RKO (cell line): Measurements from ENCODE around the gene CTAG1B.
"Not testable (repeated sequence)": the region's sequence is repeated elsewhere in the genome, so short reads cannot be mapped to it uniquely, and the experiment has no call there.

Source experiments
- DNase-seq: peaks from one replicate; pipeline ENCODE4 v3.0.0-alpha.2; 2016; ENCODE audit warnings: low spot score

The CTAG1B gene

DNA sequence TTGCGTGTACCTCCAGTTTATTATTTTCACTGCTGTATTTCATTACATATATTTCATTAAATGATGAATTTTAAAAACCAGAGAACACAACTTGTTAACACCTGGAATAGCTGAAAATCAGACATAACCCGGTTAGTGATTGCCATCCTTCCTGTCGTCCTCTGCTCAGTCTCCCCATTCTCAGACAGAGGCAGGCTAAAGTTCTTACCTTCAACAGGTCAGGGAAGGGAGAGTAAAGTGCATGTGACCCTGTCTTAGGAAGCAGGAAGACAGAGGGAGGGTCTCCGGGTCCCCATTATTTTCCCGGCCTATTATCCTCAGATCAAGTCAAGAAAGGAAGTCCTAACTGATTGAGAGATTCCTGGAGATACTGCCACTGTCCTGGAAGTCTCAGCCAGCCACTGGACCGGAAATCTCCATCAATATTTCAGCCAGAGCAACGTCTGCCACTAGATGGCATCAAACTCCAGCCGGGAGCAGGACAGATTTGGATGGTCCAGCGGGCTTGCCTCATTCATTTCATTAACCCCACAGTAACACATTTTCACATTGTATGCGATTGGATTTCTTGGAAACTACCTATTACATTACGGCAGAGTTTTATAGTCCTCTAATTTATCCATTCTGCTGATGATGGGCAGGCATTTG lies 1.8 kb upstream of the CTAG1B start:
- DNase-seq = not testable (repeated sequence)

DNA sequence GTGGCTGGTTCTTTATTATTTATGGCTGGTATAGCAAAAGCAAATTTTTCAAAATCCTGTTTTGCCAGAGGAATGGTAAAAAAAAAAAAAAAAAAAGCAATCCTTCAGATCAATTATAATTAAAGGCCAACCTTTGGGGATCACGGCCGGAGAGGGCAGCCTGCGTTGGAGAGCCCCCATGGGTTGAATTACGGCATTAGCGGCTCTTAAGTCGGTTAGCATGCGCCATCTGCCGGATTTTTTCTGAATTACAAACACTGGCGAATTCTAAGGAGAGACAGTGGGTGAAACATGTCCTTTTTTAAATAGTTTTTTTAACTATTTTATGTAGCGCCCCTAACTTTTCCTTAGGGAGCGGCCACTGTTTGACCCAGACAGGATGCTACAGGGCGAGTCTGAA lies 5.5 kb downstream of the CTAG1B start:
- DNase-seq = not testable (repeated sequence)

DNA sequence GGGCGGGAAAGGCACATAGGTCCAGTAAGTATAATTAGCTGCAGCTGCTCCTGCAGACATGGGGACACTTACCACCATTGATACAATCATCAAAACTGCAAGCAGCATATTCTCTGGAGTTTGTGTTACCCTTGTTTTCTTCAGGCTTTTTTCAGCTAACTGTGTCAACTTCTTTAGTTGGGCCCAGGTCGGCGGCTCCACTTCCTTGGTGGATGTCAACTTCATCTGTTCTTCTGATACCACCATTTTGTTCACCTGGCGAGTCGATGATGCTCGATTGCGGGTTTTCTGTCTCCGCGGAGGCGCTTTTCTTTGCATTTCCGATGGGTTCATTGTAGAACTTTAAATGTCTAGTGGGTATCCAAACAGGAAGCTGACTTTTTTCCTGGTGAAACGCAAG lies 7.9 kb downstream of the CTAG1B start:
- DNase-seq = not testable (repeated sequence)

DNA sequence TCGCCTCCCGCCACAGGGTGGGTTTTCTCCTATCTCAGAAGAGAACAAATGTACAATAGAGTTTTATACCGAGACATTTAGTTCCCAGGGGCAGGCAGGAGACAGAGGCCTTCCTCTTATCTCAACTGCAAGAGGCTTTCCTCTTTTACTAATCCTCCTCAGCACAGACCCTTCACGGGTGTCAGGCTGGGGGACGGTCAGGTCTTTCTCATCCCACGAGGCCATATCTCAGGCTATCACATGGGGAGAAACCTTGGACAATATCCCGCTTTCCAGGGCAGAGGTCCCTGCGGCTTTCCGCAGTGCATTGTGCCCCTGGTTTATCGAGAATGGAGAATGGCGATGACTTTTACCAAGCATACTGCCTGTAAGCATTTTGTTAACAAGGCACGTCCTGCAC lies 10.3 kb downstream of the CTAG1B start:
- not testable (repeated sequence) for DNase-seq

DNA sequence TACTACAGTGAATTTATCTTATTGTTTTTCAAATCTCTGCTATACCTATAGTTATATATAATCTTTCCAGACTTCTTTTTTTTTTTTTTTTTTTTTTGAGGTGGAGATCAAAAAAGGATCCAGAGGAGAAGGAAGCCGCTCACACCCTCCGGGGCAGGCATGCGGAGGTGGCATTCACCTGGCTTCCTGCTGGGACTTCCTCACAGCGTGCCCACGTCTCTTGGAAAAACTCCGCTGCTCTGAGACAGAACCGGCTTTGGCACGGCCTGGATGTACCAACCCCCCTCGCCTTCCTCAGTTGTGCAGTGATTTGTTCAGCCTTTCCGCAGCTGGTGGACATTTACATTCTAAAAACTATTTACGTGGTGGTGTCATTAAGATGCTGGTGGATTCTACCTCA lies 11.1 kb downstream of the CTAG1B start:
- DNase-seq = not testable (repeated sequence)

DNA sequence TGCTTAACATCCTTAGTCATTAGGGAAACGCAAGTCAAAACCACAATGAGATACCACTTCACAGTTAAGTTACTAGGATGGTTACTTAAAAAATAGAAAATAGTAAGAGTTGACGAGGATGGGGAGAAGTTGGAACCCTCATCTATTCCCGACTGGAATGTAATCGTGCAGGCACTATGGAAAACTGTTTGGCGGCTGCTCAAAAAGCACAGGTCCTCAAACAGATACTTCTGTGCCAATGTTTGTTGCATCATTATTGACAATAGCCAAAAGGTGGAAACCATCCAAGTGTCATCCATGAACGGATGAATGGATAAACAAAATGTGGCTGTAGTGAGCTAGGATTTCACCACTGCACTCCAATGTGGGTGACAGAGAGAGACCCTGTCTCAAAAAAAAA lies 11.7 kb downstream of the CTAG1B start:
- no peak for DNase-seq

DNA sequence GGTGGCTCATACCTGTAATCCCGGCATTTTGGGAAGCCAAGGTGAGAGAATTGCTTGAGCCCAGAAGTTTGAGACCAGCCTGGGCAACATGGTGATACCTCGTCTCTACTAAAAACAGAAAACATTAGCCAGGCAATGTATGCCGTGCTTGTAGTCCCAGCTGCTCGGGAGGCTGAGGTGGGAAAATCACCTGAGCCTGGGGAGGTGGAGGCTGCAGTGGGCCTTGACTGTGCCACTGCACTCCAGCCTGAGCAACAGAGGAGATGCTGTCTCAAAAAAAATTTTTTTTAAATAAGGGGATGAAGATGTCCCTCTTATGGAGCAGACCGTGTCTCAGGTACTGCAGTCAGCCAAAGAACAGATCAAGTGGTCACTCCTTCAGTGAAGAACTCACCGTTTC lies 13.5 kb downstream of the CTAG1B start:
- DNase-seq = no peak

DNA sequence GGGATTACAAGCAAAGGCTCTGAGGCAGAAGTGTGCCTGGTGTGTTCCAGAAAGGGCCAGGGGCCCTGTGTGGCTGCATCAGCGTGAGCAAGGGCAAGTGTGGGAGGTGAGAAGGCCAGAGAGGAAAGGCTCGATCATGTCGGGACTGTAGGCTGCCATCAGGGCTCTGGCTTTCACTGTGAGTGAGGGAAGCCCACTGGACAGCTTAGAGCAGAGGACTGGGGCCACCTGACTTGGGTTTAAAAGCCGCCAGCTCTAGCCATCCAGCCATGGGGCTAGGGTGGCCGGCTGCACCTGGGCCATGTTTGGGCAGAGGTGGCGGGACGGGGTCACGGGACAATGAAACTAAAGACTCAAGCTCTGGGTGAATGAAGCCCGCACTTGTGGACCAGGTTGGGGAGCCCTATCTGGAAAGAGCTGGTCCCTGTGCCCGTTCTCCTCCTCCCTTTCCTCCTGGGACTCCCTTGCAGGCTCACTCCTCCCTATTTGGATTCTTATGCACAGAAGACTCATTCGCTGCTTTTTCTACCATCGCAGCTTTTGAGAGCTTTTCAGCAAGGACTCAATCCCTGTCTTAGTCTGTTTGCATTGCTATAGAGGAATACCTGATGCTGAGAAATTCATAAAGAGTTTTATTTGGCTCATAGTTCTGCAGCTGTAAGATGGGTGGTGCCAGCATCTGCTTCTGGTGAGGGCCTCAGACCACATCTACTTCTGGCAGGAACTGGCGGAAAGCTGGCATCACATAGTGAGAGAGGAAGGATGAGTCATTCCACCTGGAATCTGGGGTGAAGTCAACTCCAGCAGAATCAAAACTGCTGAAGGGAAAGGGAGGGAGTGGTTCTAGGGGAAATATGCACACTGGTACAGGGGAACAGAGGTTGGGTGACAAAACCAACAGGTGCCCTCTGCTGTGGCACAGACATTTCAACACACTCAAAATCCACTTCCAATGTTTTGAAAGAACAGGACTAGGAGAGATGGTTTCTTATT lies 15.3 kb downstream of the CTAG1B start:
- DNase-seq = peak; percentile 73

DNA sequence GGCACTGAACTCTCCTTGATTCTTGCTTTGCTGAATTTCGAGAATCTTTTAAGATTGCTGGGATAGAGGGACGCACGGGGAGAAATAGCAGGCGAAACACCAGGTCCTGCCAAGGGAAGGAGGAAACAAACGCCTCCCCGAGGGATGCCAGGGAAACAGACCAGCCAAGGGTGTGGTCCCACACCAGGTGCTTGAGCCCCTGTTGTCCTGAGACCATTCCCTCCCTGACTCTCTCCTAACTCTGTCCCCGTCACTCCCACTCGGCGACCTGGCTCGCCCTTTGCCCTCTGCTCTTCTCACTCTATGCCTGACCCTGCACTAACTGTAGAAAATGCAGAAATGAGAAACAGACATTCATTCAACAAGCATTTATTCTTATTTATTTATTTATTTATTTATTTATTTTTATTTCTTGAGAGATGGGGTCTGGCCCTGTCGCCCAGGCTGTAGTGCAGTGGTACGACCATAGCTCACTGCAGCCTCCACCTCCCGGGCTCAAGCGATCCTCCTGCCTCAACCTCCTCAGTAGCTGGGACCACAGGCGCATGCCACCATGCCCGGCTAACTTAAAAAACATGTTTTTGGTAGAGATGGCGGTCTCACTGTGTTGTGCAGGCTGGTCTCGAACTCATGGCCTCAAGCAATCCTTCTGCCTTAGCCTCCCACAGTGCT lies 16.2 kb downstream of the CTAG1B start:
- no peak for DNase-seq

DNA sequence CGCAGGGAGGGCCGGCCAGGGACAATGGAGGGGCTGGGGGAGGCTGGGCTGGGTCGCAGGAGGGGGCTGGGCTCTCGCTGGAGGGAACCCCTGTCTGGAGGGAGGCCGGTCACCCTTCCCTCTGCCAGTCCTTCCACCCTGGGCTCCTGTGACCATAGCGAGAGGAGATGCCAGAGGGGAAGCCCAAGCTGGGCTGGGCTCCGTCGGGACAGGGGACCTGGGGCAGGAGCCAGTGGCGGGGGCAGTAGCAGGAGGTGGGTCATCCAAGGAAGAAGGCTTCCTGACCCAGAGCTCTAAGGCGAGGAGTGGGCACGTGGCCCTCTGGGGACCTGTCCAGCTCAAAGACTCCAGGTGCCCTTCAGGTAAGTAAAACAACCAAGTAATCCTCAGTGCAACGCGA lies 16.9 kb downstream of the CTAG1B start:
- DNase-seq = no peak

DNA sequence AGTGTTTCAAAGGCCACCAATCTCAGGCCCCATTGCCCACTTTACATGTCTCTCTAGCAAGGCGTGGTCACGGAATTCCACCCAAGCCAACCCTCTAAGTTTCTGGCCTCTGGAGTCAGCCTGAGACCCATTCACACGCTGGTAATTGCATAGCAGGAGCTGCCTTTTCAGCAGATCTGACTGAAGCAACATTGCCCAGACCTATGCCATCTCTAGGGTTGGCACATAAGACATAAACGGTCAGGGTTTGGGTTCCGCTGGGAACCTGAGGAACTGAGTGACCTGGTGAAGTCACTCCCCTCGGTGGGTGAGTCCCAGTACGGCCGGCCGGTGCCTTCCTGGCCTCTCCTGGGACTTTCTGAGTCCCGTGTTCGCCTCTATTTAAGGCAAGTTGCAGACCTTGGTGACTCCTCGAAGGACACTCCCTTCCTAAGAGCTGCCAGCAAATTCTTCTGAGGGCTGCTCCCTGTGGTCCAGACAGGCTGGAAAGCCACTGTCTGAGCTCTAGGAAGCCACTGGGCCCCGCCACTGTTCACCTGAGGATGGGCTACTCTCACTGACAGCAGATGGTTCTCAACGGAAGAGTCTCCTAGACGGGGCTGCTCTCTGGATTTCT lies 18.2 kb downstream of the CTAG1B start:
- no peak for DNase-seq

DNA sequence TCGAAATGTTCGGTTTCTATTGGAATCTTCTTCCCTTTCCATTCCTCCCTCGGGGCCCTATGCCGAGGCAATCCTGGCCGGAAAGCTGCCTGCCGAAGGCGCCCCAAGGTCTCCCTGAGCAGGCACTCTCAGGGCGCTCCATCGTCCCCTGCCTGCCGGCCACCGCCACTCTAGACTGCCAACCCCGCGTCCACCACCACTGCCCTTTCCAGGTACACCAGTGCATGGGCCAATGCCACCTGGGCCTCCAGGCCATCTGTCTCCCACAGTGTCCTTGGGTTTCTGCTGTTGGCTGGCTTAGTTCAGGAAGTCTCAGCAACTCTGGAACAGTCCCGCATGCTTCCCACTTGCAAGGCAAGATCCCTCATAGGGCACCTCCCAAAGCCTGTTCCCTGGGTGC lies 19.6 kb downstream of the CTAG1B start:
- DNase-seq = no peak

DNA sequence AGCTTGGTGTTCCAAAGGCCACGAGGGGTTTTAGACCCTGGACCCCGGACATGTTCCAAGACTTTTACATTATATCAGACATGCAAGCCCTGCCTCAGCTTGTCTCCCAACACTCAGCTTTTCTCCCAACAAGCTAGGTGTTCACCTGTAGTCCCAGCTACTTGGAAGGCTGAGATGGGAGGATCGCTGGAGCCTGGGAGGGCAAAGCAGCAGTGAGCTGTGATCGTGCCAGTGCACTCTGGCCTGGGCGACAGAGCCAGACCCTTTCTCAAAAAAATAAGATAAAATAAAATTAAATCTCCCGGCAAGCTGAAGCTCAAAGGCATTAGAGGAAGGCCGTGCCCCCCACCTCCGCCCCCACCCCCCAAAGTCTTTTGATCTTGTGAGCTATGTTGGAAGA lies 20.4 kb downstream of the CTAG1B start:
- no peak for DNase-seq

DNA sequence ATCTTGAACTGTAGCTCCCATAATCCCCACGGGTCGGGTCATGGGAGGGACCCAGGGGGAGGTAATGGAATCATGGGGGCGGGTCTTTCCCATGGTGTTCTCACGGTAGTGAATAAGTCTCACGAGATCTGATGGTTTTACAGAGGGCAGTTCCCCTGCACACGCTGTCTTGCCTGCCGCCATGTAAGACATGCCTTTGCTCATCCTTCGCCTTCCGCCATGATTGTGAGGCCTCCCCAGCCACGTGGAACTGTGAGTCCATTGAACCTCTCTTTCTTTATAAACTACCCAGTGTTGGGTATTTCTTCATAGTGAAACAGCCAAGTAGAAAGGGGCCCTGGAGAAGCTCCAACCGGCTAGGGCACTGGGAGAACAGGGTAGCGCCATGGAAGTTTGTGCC lies 21.9 kb downstream of the CTAG1B start:
- DNase-seq = no peak

DNA sequence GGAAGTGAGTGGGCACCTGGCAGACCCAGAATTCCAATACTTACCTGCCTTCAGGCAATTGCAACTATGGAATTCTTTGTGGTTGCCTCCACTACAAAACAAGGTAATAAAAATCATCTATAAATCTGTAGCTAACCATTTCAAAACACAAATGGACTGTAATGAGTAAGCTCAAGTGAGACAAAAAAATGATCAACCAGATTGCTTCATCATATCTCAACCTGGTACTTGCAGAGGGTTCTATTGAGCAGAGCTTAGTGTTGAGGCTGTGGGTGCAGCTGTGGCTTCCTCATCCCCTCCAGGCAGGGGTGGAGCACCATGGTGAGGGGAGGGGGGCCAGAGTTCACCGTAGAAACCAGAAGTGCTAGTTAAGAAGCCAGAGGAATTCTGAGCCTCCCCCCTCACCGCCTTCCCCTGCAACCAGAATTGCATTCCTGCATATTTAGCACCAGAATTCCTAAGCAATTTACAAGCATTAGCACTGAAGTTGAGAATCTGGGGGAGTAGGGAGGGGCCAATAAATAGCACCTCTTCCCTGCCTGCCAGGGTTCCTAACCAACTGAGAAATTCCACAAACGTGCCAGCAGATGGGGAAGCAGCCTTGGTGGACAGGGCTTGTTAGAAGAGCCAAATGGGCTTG lies 22.7 kb downstream of the CTAG1B start:
- DNase-seq = no peak

DNA sequence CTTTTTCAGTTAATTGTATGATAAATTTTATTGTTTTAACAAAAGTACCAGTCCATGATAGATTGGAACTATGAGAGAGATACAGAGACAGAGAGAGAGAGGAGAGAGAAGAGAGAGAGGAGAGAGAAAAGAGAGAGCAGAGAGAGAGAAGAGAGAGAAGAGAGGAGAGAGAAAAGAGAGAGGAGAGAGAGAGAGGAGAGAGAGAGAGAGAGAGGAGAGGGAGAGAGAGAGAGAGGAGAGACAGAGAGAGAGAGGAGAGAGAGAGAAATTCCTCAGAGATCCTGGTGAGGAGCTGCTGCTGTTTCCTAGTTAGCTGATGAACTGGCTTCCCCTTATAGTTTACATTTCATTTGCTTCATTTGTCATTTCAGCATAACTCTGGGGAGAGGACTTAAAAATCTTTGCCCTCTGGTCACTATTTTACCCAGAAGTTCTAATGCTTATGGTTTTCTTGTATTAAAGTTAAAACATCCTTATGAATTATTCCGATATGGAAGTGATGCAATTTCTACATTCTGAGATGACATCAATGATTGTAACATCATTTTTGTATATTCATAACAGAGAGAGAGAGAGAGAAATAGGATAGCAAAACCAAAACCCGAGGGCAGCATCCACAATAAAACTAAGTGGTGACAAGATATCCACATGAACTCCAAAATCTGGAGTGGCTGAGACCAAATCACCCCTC lies 23.4 kb downstream of the CTAG1B start:
- DNase-seq = no peak

DNA sequence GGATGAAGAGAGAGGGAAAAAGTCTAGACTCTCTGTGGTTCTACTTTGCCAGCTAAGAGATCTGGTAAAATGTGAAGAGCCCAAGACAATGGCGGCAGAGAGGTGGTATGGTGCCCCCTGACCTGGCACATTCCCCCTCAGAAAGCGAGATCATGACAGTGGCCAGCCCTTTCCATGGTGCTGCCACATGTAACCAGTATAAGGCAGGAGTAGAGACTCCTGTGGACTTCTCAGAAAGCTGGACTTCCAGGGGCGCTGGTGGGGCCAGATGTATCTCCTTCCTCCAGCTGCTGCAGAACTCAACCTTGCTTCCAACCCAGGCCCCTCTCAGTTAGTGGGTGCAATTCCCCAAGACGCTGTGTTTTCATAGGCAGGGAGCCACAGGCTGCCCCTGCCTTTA lies 24.6 kb downstream of the CTAG1B start:
- no peak for DNase-seq

DNA sequence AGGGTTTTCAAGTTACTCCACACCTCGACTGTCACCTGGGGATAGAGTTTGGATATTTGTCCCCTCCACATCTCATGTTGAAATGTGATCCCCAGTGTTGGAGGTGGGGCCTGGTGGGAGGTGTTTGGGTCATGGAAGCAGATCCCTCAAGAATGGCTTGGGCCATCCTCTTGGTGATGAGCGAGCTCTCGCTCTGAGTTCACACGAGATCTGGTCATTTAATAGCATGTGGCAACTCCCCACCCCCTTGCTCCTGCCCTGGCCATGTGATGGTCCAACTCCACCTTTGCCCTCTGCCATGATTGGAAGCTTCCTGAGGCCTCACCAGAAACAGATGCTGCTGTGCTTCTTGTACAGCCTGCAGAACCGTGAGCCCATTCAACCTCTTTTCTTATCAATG lies 25.9 kb downstream of the CTAG1B start:
- DNase-seq = no peak

DNA sequence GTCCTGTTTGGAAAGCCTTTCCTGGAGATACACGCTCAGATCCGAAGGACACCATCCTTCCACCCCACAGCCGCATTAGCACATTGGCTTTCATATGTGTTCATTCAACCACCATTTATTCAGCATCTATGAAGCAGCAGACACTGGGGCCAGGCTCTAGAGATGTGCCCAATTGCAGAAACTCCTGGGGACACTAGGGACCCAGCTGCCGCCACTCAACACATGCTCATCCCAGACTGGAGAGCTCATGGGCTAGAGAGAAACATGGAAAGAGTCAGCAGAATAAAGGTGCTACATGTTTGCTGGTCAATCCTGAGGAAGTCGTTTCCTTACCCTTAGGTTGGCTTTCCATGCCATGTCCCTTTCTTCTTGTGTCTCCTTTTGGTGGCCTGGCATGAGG lies 26.6 kb downstream of the CTAG1B start:
- no peak for DNase-seq

DNA sequence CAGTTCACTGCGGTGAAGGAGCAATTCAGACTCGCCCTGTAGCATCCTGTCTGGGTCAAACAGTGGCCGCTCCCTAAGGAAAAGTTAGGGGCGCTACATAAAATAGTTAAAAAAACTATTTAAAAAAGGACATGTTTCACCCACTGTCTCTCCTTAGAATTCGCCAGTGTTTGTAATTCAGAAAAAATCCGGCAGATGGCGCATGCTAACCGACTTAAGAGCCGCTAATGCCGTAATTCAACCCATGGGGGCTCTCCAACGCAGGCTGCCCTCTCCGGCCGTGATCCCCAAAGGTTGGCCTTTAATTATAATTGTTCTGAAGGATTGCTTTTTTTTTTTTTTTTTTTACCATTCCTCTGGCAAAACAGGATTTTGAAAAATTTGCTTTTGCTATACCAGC lies 28.7 kb downstream of the CTAG1B start:
- not testable (repeated sequence) for DNase-seq

DNA sequence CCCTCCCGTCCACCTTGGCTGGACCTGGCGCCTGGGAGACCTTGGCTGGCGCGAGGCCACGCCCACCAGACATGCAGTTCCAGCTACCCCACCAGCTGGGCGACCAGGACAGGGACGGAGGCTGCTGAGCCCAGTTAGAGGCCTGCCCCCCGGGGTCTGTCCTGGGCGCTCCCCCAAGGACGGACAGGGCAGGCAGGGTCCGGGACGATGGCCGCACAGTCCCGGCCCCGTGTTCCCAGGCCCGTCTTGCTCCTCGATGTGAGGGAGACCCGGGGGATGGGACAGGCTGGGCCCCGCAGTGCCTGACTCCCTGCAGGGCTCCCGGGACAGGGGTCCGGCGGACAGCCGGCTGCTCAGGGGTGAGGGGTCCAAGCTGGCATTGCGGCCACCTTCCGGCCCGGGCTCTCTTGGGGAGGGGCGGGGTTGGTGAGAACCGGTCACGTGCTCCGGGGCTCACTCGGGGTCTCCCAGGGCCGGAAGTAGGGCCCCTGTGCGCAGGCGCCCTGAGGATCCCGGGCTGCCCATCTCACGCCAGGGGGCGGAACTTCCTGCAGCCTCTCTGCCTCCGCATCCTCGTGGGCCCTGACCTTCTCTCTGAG lies 34.4 kb downstream of the CTAG1B start, which contains the start of gene CTAG1A:
Gene CTAG1A, plus strand, starts transcription at position 549 of the 599 bp plus-strand sequence. CDS start 74 bp downstream, outside the sequence.
- not testable (repeated sequence) for DNase-seq
